A204.1 (cell line): ENCODE measurements around the gene PNPLA6.
"Not testable (repeated sequence)": the region's sequence is repeated elsewhere in the genome, so short reads cannot be mapped to it uniquely, and the experiment has no call there.

Experiments
- FAIRE-seq: peaks from 2 replicates; lab custom pipeline; 2012; peaks lifted over from hg19 to GRCh38; lab: Jason Lieb, UNC

PNPLA6 gene

GRCh38 chr19:7533925-7534480, 1.5 kb upstream of the PNPLA6 start:
- no peak for FAIRE-seq

DNA sequence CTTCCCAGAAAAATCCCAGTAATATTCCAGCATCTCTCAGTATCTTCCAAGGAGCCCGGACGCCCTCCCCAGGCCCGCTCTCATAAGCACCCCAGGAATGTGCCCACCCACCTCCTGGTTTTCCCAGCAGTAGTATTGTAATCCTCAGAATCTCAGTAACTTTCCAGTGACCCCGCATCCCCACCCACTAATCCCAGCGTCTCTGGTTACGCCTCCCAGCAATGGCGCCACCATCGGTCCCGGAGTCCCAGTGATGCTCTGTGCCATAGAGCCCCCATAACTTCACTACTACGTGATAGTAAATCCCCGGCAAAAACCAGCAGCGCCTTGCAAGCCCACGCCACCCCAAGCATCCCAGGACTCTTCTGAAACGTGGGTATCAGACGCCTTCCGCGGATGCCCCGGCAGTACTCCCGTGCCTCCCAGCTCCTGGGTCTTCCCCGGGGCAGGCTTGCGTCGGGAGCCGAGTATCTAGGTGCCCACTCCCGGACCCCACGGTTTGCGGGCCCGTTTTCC, 928 bp upstream of the PNPLA6 start:
- peak; percentile 54 for FAIRE-seq

DNA sequence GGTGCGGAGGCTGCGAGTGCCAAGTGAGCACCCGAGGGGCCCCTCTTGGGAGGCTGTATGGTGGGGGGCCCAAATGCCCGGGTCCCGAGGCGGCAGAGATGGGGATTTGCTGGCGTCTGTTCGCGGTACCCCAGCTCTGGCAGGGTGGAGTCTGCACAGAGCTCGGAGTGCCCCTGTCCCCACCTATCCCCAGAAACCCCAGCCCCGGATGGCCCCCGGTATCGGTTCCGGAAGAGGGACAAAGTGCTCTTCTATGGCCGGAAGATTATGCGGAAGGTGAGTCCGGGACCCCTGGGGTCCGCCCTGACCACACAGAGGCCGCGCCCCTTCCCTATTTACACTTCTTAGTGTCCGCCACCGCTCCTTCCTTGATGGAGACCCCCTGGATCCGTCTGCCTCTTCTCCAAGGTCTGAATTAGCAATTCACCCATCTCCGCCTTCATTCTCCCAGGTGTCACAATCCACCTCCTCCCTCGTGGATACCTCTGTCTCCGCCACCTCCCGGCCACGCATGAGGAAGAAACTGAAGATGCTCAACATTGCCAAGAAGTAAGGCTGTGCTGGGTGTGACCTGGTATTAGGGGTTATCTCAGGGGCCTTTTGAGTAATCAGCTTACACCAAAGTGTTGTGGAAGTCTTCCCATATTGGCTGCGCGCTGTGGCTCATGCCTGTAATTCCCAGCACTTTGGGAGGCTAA, 630 bp downstream of the PNPLA6 start:
- FAIRE-seq: no peak

DNA sequence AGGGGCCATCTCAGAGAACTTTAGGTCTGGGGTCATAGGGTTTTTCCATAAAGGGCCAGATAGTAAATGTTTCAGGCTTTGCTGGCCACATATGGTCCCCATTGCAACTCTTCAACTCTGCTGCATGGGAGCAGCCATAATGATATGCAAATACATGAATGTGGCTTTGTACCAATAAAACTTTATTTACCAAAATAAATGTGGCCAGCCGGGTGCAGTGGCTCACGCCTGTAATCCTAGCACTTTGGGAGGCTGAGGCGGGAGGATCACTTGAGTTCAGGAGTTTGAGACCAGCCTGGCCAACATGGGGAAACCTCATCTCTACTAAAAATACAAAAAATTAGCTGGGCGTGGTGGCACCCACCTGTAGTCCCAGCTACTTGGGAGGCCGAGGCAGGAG, 3.5 kb downstream of the PNPLA6 start:
- FAIRE-seq: not testable (repeated sequence)

- FAIRE-seq: no peak
Measured at GRCh38 chr19:7539827-7540425, 4.4 kb downstream of the PNPLA6 start.

DNA sequence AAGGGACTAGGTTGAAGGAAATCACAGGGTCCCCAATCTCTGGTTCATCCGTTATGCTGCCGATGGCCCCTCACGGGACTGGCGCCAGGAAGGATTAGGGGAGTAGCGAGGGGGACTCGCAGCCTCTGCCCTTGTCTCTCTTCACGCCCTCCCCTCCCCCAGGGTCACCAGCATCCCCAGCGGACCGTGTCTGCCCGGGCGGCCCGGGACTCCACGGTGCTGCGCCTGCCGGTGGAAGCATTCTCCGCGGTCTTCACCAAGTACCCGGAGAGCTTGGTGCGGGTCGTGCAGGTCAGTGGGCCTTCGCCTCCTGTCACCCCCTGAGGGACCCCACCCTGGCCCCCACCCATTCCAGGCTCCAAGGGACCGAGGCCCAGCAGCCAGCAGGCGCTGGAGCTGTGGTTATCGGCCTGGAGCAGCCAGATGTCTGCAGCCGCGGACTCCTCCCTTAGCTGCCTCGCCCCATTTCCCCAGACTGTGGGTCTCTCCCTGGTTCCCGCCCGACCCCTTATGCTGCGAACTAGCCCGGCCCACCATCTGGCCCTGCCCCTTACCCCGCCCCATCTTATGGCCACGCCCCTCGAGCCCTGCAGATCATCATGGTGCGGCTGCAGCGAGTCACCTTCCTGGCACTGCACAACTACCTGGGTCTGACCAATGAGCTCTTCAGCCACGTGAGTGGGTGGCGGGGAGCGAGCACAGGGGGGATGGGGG, 5.4 kb downstream of the PNPLA6 start:
- FAIRE-seq: no peak

DNA sequence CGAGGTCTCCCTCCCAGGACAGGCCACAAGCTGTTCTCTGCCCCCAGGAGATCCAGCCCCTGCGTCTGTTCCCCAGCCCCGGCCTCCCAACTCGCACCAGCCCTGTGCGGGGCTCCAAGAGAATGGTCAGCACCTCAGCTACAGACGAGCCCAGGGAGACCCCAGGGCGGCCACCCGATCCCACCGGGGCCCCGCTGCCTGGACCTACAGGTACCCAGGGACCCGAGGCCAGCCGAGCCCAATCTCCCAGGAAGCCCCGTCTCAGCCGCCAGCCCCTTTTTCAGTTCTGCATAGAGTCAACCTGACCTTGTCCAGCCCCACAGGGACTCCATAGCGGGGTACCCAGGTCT, 5.9 kb downstream of the PNPLA6 start:
- FAIRE-seq: no peak

DNA sequence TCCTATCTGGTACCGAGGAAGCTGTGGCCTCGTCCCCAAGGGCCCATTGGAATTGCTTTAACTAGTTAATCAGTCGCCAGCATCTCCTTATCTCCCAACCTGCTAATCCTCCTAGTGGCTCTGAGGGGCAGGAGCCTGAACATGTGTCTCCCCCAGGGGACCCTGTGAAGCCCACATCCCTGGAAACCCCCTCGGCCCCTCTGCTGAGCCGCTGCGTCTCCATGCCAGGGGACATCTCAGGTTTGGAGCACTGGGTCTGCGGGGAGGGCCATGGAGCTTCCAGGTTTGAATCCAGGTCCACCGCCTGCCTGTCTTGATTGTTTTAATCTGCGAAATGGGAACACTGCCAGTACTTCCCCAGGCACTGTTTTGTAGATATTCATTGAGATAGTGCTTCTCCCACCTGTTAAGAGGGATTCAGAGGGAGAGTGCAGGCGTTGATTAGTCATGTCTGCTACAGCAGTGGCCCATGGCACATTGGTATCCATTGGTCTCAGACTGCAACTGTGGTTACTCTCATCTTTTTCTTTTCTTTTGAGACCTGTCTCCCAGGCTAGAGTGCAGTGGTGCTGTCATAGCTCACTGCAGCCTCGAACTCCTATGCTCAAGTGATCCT, 6.4 kb downstream of the PNPLA6 start:
- no peak for FAIRE-seq

GRCh38 chr19:7542556-7543348, 7.2 kb downstream of the PNPLA6 start:
- no peak for FAIRE-seq

DNA sequence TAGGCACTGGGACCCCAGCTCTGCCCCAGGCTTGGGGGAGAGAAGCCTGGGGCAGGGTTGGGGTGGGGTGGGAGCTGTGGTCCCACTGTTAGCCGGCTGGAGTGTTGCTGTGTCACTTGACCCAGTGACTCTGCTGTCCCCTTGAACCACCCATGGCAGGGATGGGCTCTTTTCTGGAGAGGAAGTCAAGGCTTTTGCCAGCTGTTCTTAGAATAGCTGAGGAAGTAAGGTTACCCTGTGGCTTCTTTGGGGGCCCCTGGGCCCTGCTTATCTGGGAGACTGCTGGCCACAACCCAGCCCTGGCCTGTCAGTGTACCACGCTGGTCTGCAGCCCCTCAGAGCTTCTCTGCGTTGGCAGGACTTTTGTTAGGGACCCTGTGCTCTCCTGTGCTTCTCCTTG, 9.1 kb downstream of the PNPLA6 start:
- FAIRE-seq: no peak

GRCh38 chr19:7545300-7545699, 9.8 kb downstream of the PNPLA6 start:
- FAIRE-seq: no peak

- no peak for FAIRE-seq
Measured at GRCh38 chr19:7545904-7546303, 10.4 kb downstream of the PNPLA6 start.

DNA sequence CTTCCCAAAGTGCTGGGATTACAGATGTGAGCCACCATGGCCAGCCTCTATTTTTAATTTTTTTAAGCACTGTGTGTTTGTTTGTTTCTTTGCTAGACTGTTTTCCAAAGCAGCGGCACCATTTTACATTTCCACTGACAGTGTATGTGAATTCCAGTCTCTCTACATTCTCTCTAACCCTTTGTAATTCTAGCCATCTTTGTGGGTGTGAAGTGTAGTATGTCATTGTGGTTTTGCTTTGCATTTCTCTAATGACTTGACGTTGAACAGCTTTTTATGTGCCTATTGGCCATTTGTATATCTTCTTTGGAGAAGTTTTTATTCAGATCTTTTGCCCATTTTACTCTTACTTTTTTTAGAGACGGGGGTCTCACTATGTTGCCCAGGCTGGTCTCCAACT, 11.6 kb downstream of the PNPLA6 start:
- FAIRE-seq: no peak

DNA sequence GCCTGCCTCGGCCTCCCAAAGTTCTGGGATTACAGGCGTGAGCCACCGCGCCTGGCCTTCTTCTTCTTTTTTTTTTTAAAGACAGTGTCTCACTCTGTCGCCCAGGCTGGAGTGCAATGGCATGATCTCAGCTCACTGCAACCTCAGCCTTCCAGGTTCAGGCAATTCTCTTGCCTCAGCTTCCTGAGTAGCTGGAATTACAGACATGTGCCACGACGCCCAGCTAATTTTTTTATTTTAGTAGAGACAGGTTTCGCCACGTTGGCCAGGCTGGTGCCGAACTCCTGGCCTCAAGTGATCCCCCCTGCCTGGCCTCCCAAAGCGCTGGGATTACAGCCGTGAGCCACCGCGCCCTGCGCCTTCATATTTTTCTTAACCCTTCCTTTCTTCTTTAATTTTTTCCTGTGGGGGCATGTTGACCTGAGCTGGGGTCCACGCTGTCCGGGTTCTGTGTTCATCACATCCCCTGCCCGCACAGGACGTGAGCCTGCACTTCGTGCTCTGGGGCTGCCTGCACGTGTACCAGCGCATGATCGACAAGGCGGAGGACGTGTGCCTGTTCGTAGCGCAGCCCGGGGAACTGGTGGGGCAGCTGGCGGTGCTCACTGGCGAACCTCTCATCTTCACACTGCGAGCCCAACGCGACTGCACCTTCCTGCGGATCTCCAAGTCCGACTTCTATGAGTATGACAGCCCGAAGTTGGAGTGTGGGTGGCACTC, 14.1 kb downstream of the PNPLA6 start:
- FAIRE-seq: no peak

- FAIRE-seq: no peak
Measured at GRCh38 chr19:7550169-7550770, 14.8 kb downstream of the PNPLA6 start.

DNA sequence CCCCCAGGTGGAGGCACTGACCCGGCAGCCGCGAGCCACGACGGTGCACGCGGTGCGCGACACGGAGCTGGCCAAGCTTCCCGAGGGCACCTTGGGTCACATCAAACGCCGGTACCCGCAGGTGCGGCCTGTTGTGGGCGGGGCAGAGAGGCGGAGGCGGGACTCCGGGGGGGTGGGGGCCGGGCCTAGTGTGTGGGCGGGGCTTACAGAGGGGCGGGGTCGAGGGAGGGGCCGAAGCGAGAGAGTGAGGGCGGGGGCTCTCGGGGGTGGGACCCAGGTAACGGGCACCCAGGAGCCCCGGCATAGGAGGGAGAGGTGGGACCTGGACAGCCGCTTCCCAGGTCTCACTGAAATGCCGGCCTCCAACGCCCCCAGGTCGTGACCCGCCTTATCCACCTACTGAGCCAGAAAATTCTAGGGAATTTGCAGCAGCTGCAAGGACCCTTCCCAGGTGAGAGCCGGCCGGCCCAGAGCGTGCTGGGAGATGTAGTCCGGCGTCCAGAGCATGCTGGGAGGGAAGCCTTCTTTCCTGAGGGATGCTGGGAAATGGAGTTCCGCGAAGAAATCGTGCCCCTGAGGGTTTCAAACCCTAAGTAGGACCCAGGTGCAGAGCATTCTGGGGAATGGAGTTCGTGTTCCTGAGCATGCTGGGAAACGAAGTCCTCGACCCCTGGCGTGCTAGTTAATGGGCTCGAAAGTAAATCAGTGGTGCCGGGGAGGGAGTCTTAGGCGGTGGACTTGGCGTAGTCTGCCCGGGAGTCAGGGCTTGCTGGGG, 15.7 kb downstream of the PNPLA6 start:
- FAIRE-seq: no peak

- no peak for FAIRE-seq
Measured at GRCh38 chr19:7552781-7553180, 17.3 kb downstream of the PNPLA6 start.

DNA sequence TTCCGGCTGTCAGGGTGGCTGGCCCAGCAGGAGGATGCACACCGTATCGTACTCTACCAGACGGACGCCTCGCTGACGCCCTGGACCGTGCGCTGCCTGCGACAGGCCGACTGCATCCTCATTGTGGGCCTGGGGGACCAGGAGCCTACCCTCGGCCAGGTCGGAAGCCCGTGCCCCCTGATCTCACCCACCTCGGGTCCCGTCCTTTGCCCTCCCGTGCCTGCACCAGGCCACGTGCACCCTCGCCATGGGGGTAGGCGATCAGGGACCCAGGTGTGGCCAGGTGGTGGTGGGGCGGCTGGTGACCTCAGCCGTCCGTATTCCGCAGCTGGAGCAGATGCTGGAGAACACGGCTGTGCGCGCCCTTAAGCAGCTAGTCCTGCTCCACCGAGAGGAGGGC, 19.0 kb downstream of the PNPLA6 start:
- no peak for FAIRE-seq

DNA sequence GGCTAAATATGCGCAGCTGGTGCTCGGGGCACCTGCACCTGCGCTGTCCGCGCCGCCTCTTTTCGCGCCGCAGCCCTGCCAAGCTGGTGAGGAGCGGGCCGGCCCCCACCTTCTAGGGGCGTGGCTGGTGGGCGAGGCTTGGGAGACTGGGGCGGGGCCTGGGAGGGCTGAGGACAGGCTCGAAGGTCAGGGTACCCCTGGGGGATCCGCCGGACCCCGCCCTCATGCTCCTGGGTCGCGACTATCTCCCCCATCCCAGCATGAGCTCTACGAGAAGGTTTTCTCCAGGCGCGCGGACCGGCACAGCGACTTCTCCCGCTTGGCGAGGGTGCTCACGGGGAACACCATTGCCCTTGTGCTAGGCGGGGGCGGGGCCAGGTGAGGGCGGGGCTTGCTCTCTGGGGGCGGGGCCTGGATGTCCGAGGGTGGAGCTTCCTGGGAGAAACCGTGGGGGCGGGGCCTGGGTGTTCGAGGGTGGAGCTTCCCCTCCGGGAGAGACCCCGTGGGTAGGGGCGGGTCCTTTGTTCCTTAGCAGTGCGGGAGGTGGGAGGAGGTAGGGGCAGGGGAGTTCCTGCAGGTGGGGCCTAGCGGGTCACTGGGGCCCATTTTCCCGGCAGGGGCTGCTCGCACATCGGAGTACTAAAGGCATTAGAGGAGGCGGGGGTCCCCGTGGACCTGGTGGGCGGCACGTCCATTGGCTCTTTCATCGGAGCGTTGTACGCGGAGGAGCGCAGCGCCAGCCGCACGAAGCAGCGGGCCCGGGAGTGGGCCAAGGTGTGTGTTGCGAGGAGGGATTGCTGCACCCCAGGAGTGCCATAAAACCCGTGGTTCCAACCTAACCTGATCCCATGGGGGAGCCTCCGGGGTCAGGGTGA, 19.7 kb downstream of the PNPLA6 start:
- FAIRE-seq: no peak
